Esophagus muscularis mucosa (tissue), 4 donors: Measurements from ENCODE around the gene CAMK1D. TPM values are rescaled to one million over a fixed set of nuclear protein-coding genes. Genes with fewer than 3 reads are reported as not detected.

Experiments
- DNase-seq: peaks from one replicate; pipeline ENCODE4 v3.0.0-alpha.2; 2017; ENCODE audit errors: extremely low spot score
- H3K27ac ChIP-seq, 4 donors: fragments of 200-600 bp; sonication (generic); replicated peaks in 1 of 4; 1 replicate in 3 of 4; 2 replicates in 1 of 4; pipeline ENCODE4 v1.5.1; 2016 to 2019; ENCODE audit warnings: mild to moderate bottlenecking in 1 of 4
- H3K27me3 ChIP-seq, 4 donors: fragments of 200-600 bp; sonication (generic); one replicate each; pipeline versions ENCODE4 v1.5.1 to v1.6.0; 2016 to 2019
- H3K36me3 ChIP-seq, 4 donors: fragments of 200-600 bp; sonication (generic); one replicate each; pipeline ENCODE4 v1.5.1; 2016 to 2019
- H3K4me1 ChIP-seq, 4 donors: fragments of 200-600 bp; sonication (generic); one replicate each; pipeline ENCODE4 v1.5.1; 2016 to 2019
- H3K4me3 ChIP-seq, 4 donors: fragments of 200-600 bp; sonication (generic); 1 replicate in 2 of 4; 2 replicates in 2 of 4; pipeline ENCODE4 v1.5.1; 2016 to 2019; ENCODE audit warnings: mild to moderate bottlenecking in 4 of 4, moderate library complexity in 1 of 4
- H3K9me3 ChIP-seq, 4 donors: fragments of 200-600 bp; sonication (generic); 1 replicate in 3 of 4; 2 replicates in 1 of 4; pipeline ENCODE4 v1.5.1; 2016 to 2019
- EP300 ChIP-seq: sonication (generic); formaldehyde crosslinking; IDR thresholded peaks from one replicate; pipeline ENCODE4 v1.6.1; 2017; ENCODE audit warnings: antibody characterized with exemption
- POLR2A ChIP-seq: fragments of 450-650 bp; IDR thresholded peaks from one replicate; pipeline ENCODE4 v1.6.1; 2017; ENCODE audit warnings: antibody characterized with exemption, moderate library complexity, mild to moderate bottlenecking, low read depth
- POLR2AphosphoS5 ChIP-seq, 2 donors: sonication (generic); formaldehyde crosslinking; IDR thresholded peaks; one replicate each; pipeline ENCODE4 v1.6.1; 2017; ENCODE audit warnings: antibody characterized with exemption in 2 of 2
- WGBS: methylation state at CpG from one replicate; pipeline ENCODE4 v1.1.5; 2018; 5-methylcytosine and 5-hydroxymethylcytosine counted together
- intact Hi-C: fragments of 100-400 bp; cut with DNase I; formaldehyde crosslinking; loops from one replicate; pipeline ENCODE4 v1.15.1; 2023
- total RNA-seq, 4 donors: library from RNA; depleted of rRNA; stranded (reverse); fragments of >200 nt; gene quantifications; one replicate each; pipeline versions ENCODE4 v1.1.0 to v1.2.1, GENCODE V29; 2016
- TF ChIP-seq, protein P1 (sequence below), 3 experiments: fragments of 200-600 bp in 2 of 3; fragments of 450-650 bp in 1 of 3; sonication (generic) in 2 of 3; IDR thresholded peaks; one replicate each; pipeline ENCODE4 v1.5.1; 2017 to 2019; ENCODE audit warnings: antibody characterized with exemption in 3 of 3, mild to moderate bottlenecking in 2 of 3, moderate library complexity in 1 of 3

CAMK1D gene
- total RNA-seq, 4 donors from 2014 or later: 8.4 to 15.4 (median 11.3) TPM

GRCh38 chr10:12659706-12660105 is 310.4 kb downstream of the CAMK1D start:
- Histone ChIP-seq H3K36me3 (no peaks in the 10 kb centered on the region), H3K27ac (no peak overlapping the region), H3K27me3 (no peaks in the 10 kb centered on the region), H3K9me3 (no peaks in the 10 kb centered on the region), H3K4me1 (no peaks in the 10 kb centered on the region), H3K4me3 (no peak overlapping the region)
- no peak for TF ChIP-seq POLR2AphosphoS5 (IDR thresholded peaks at IDR 0.05)
- TF ChIP-seq, protein P1, sequence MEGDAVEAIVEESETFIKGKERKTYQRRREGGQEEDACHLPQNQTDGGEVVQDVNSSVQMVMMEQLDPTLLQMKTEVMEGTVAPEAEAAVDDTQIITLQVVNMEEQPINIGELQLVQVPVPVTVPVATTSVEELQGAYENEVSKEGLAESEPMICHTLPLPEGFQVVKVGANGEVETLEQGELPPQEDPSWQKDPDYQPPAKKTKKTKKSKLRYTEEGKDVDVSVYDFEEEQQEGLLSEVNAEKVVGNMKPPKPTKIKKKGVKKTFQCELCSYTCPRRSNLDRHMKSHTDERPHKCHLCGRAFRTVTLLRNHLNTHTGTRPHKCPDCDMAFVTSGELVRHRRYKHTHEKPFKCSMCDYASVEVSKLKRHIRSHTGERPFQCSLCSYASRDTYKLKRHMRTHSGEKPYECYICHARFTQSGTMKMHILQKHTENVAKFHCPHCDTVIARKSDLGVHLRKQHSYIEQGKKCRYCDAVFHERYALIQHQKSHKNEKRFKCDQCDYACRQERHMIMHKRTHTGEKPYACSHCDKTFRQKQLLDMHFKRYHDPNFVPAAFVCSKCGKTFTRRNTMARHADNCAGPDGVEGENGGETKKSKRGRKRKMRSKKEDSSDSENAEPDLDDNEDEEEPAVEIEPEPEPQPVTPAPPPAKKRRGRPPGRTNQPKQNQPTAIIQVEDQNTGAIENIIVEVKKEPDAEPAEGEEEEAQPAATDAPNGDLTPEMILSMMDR (IDR thresholded peaks at IDR 0.05): no peak
- no peak for TF ChIP-seq POLR2A
- TF ChIP-seq EP300: no peak
- intact Hi-C loops: loop anchor here (5.0 to 10.0 kb wide), 2 partner anchors 305 to 397 kb away; no protein-coding TSS in a partner anchor
- no peak for DNase-seq
- 94% methylated on average over 11 of the region's 11 CpGs for WGBS

DNA sequence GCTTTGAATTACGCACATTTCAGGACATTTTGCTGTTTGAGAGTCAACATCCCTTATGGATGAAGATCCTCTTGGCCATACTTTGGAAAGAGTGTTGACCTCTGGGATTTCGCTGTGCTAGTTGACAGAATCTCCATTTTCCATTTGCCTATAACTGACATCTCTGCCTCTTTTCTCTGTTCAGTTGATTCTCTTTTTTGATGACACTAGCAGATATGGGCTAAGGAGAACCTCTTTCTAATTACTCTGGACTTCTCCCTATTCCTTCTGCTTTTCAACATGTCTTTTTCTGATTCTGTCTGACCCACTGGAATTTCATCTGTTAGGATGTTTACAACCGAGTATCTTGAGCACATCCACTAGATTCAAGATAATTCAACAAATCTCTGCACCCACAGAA is 311.5 kb downstream of the CAMK1D start:
- no peaks in the 10 kb centered on the region for H3K4me1 ChIP-seq
- H3K36me3 ChIP-seq: no peaks in the 10 kb centered on the region
- intact Hi-C loops: no loop called here
- H3K27me3 ChIP-seq: no peaks in the 10 kb centered on the region
- no peak overlapping the region for H3K4me3 ChIP-seq
- no peak overlapping the region for H3K27ac ChIP-seq
- DNase-seq: no peak
- no peaks in the 10 kb centered on the region for H3K9me3 ChIP-seq
- WGBS: 98% methylated on average over 3 of the region's 3 CpGs
- TF ChIP-seq POLR2AphosphoS5 (IDR thresholded peaks at IDR 0.05): no peak
- TF ChIP-seq EP300: no peak
- TF ChIP-seq, protein P1 (IDR thresholded peaks at IDR 0.05): no peak
- no peak for TF ChIP-seq POLR2A

DNA sequence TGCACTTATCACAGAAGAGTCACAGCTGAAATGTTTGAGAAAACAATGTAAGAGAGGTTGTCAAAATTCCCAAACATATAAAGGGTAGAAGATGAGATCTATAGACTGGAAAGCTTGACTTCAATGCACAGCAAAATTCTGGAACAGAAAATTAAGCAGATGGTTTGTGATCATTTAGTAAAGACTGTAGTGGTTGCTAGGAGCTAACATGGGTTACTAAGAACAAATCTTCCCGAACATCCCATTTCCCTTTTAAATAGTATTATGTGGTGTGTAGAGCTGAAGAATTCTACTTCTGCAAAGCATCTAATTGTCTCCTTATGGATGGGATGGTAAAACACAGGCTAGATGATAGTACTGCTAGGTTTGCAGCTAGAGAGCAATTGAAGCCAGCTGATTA is 312.3 kb downstream of the CAMK1D start:
- Histone ChIP-seq H3K4me3 (no peak overlapping the region), H3K36me3 (peaks cover 0 to under 1% (median 0%) of the 10 kb centered on the region in 4 donors), H3K4me1 (no peaks in the 10 kb centered on the region), H3K9me3 (no peaks in the 10 kb centered on the region), H3K27me3 (no peaks in the 10 kb centered on the region), H3K27ac (no peak overlapping the region)
- TF ChIP-seq POLR2A (no peak), POLR2AphosphoS5 (IDR thresholded peaks at IDR 0.05) (no peak), EP300 (no peak)
- TF ChIP-seq, protein P1 (IDR thresholded peaks at IDR 0.05): no peak
- no peak for DNase-seq
- WGBS: 70% methylated on average over 1 of the region's 1 CpG
- intact Hi-C loops: no loop called here

DNA sequence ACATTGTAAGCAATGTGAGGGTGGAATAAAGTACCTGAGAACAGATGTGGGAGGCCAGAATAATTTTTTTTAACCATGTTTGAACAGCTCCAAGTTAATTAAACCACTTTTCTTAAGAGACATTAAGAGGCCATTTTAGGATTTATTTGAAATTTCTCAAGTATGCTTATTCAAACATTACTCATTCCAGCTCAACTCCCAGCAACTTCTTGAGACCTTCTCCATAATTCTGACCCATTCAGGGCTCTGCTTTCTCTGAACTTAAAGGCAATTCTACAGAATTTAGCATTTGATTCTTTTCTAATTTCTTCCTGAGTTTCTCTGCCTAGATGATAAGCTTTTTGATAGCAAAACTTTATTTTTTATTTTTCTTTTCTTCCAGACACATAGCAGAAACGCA is 314.5 kb downstream of the CAMK1D start:
- Histone ChIP-seq H3K9me3 (no peaks in the 10 kb centered on the region), H3K36me3 (peaks cover 0 to 5% (median 0%) of the 10 kb centered on the region in 4 donors), H3K4me1 (no peaks in the 10 kb centered on the region), H3K27ac (no peak overlapping the region), H3K4me3 (no peak overlapping the region), H3K27me3 (no peaks in the 10 kb centered on the region)
- TF ChIP-seq POLR2AphosphoS5 (IDR thresholded peaks at IDR 0.05) (no peak), EP300 (no peak), POLR2A (no peak)
- TF ChIP-seq, protein P1 (IDR thresholded peaks at IDR 0.05): no peak
- intact Hi-C loops: no loop called here
- DNase-seq: no peak
- 94% methylated on average over 1 of the region's 1 CpG for WGBS

- Histone ChIP-seq H3K9me3 (peaks cover 0 to 4% (median 0%) of the 10 kb centered on the region in 4 donors), H3K4me1 (no peaks in the 10 kb centered on the region), H3K27ac (no peak overlapping the region), H3K27me3 (no peaks in the 10 kb centered on the region), H3K4me3 (no peak overlapping the region), H3K36me3 (peaks cover 0 to 5% (median 0%) of the 10 kb centered on the region in 4 donors)
- TF ChIP-seq EP300 (no peak), POLR2A (no peak), POLR2AphosphoS5 (IDR thresholded peaks at IDR 0.05) (no peak)
- TF ChIP-seq, protein P1 (IDR thresholded peaks at IDR 0.05): no peak
- intact Hi-C loops: no loop called here
- DNase-seq: no peak
- whole genome bisulfite sequencing: 74% methylated on average over 7 of the region's 7 CpGs
Observed at GRCh38 chr10:12665501-12665900, 316.2 kb downstream of the CAMK1D start.
